GM23248 (cell line): ENCODE results near the gene NINL.

Experiments
- EZH2 ChIP-seq: fragments of 200-600 bp; sonication (generic); IDR thresholded peaks from 2 replicates; pipeline ENCODE4 v1.6.1; 2018; ENCODE audit warnings: antibody characterized with exemption, mild to moderate bottlenecking; ENCODE audit not compliant: insufficient read depth, poor library complexity, severe bottlenecking
- EZH2phosphoT487 ChIP-seq: fragments of 200-600 bp; sonication (generic); IDR thresholded peaks from 2 replicates; pipeline ENCODE4 v1.6.1; 2018; ENCODE audit warnings: antibody characterized with exemption, moderate library complexity, mild to moderate bottlenecking, low read depth; ENCODE audit not compliant: insufficient read depth

- TF ChIP-seq EZH2phosphoT487 (no peak), EZH2 (no peak)
These were observed 92.2 kb downstream of the NINL start for GRCh38 chr20:25493137-25493536.
